Breast epithelium (tissue), 4 donors: ENCODE measurements around the gene ZNF146. TPM values are rescaled to one million over a fixed set of nuclear protein-coding genes. Genes with fewer than 3 reads are reported as not detected.
"Not testable (repeated sequence)": the region's sequence is repeated elsewhere in the genome, so short reads cannot be mapped to it uniquely, and the experiment has no call there.

ENCODE experiments used
- DNase-seq, 2 donors: peaks; one replicate each; pipeline ENCODE4 v3.0.0-alpha.2; 2019; ENCODE audit warnings: low spot score in 2 of 2
- H3K27ac ChIP-seq, 2 donors: fragments of 200-600 bp; sonication (generic) in 1 of 2; one replicate each; pipeline ENCODE4 v1.5.1; 2016 to 2019; ENCODE audit warnings: mild to moderate bottlenecking in 1 of 2
- H3K27me3 ChIP-seq, 2 donors: fragments of 200-600 bp; sonication (generic) in 1 of 2; one replicate each; pipeline versions ENCODE4 v1.5.1 to v1.6.0; 2017 to 2019; ENCODE audit warnings: control low read depth in 1 of 2, mild to moderate bottlenecking in 1 of 2
- H3K36me3 ChIP-seq: fragments of 200-600 bp; one replicate; pipeline ENCODE4 v1.5.1; 2019
- H3K4me1 ChIP-seq, 2 donors: fragments of 200-600 bp; sonication (generic); one replicate each; pipeline ENCODE4 v1.5.1; 2016 to 2019; ENCODE audit warnings: control low read depth in 1 of 2
- H3K4me3 ChIP-seq, 3 donors: fragments of 200-600 bp; sonication (generic); 1 replicate in 2 of 3; 2 replicates in 1 of 3; pipeline ENCODE4 v1.5.1; 2016 to 2019; ENCODE audit warnings: mild to moderate bottlenecking in 3 of 3, moderate library complexity in 2 of 3
- H3K9me3 ChIP-seq, 2 donors: fragments of 200-600 bp; sonication (generic) in 1 of 2; one replicate each; pipeline ENCODE4 v1.5.1; 2016 to 2019; ENCODE audit warnings: control low read depth in 1 of 2
- CTCF ChIP-seq, 3 donors: fragments of 450-650 bp; IDR thresholded peaks; one replicate each; pipeline ENCODE4 v1.5.1; 2016 to 2017; ENCODE audit warnings: antibody characterized with exemption in 3 of 3, mild to moderate bottlenecking in 3 of 3, moderate library complexity in 3 of 3
- POLR2A ChIP-seq: fragments of 450-650 bp; IDR thresholded peaks from one replicate; pipeline ENCODE4 v1.6.1; 2016; ENCODE audit warnings: antibody characterized with exemption, mild to moderate bottlenecking, moderate library complexity
- POLR2AphosphoS5 ChIP-seq, 3 donors: sonication (generic); formaldehyde crosslinking; IDR thresholded peaks; one replicate each; pipeline ENCODE4 v1.6.1; 2017; ENCODE audit warnings: antibody characterized with exemption in 3 of 3
- intact Hi-C: fragments of 100-400 bp; cut with DNase I; formaldehyde crosslinking; loops from one replicate; pipeline ENCODE4 v1.15.1; 2023; ENCODE audit warnings: low total_unique reads
- total RNA-seq, 3 donors: library from RNA; depleted of rRNA; stranded (reverse); fragments of >200 nt; gene quantifications; one replicate each; pipeline ENCODE4 v1.1.0, GENCODE V29; 2016

Gene ZNF146
- total RNA-seq, result 100 to 1,000 TPM in 1 of 3 donors, 10 to 100 TPM in 2; 55.5 to 109 (median 78.7) TPM

- peak; percentile 95 to 97 for DNase-seq
- TF ChIP-seq CTCF (IDR thresholded peaks at IDR 0.05) (peak; percentile 5 to 59 (median 45)), POLR2A (peak; percentile 91), POLR2AphosphoS5 (IDR thresholded peaks at IDR 0.05) (peak; percentile 72 to 97 (median 82))
- Histone ChIP-seq H3K9me3 (no peaks in the 10 kb centered on the region), H3K27ac (peak within 1 kb of the TSS; percentile 96 to 97), H3K36me3 (no peaks in the 10 kb centered on the region), H3K4me3 (peak within 1 kb of the TSS; percentile 68 to 95 (median 70)), H3K27me3 (no peaks in the 10 kb centered on the region), H3K4me1 (peaks cover 0 to 5% of the 10 kb centered on the region in 2 donors)
- intact Hi-C loops, result loop anchor here (5.0 kb wide), 1 partner anchor 1123 kb away; no protein-coding TSS in a partner anchor
Measured at GRCh38 chr19:36214386-36215275, at the start of gene ZNF146, which contains the start of gene ZNF565. Gene ZNF146 (plus strand): TSS chr19:36215106. CDS start chr19:36236441, 21,335 bp downstream. Gene ZNF565 (minus strand): TSS chr19:36214665. CDS start chr19:36201985, 12,680 bp downstream.

GRCh38 chr19:36169084-36169760, 45.7 kb upstream of the ZNF146 start:
- TF ChIP-seq POLR2AphosphoS5 (IDR thresholded peaks at IDR 0.05) (no peak), POLR2A (no peak), CTCF (IDR thresholded peaks at IDR 0.05) (no peak)
- Histone ChIP-seq H3K27me3 (no peaks in the 10 kb centered on the region), H3K36me3 (no peaks in the 10 kb centered on the region), H3K27ac (peak overlapping the region; percentile 32 to 42), H3K4me1 (no peaks in the 10 kb centered on the region), H3K9me3 (no peaks in the 10 kb centered on the region), H3K4me3 (no peak overlapping the region)
- intact Hi-C loops, result no loop called here
- no peak for DNase-seq

GRCh38 chr19:36172852-36173251, 42.1 kb upstream of the ZNF146 start:
- no peaks in the 10 kb centered on the region for H3K27me3 ChIP-seq
- TF ChIP-seq POLR2AphosphoS5 (IDR thresholded peaks at IDR 0.05), result no peak
- H3K27ac ChIP-seq, result no peak overlapping the region
- no peaks in the 10 kb centered on the region for H3K9me3 ChIP-seq
- H3K4me1 ChIP-seq, result no peaks in the 10 kb centered on the region
- no peak for DNase-seq
- H3K4me3 ChIP-seq, result no peak overlapping the region
- H3K36me3 ChIP-seq, result no peaks in the 10 kb centered on the region
- intact Hi-C loops, result loop anchor here (10.0 kb wide), 1 partner anchor 48 kb away; no protein-coding TSS in a partner anchor

GRCh38 chr19:36173846-36174245, 41.1 kb upstream of the ZNF146 start:
- not testable (repeated sequence) for DNase-seq, H3K36me3 ChIP-seq, H3K4me3 ChIP-seq, H3K27ac ChIP-seq, H3K4me1 ChIP-seq, H3K27me3 ChIP-seq, H3K9me3 ChIP-seq
- intact Hi-C loops, result loop anchor here (10.0 kb wide), 1 partner anchor 49 kb away; no protein-coding TSS in a partner anchor

- H3K36me3 ChIP-seq, H3K27ac ChIP-seq, H3K27me3 ChIP-seq, H3K4me1 ChIP-seq, H3K4me3 ChIP-seq, DNase-seq, H3K9me3 ChIP-seq: not testable (repeated sequence)
- intact Hi-C loops, result loop anchor here (10.0 kb wide), 1 partner anchor 54 kb away; no protein-coding TSS in a partner anchor
Measured at GRCh38 chr19:36179077-36179476, 35.8 kb upstream of the ZNF146 start.

- H3K27ac ChIP-seq, result no peak overlapping the region
- intact Hi-C loops, result no loop called here
Measured at GRCh38 chr19:36182612-36183244, 32.2 kb upstream of the ZNF146 start.

More at GRCh38 chr19:36182612-36183244, 32.2 kb upstream of the ZNF146 start:
- no peaks in the 10 kb centered on the region for H3K9me3 ChIP-seq
- no peaks in the 10 kb centered on the region for H3K4me1 ChIP-seq
- no peaks in the 10 kb centered on the region for H3K27me3 ChIP-seq
- TF ChIP-seq CTCF (IDR thresholded peaks at IDR 0.05) (no peak), POLR2AphosphoS5 (IDR thresholded peaks at IDR 0.05) (no peak), POLR2A (no peak)
- no peak overlapping the region for H3K4me3 ChIP-seq
- no peaks in the 10 kb centered on the region for H3K36me3 ChIP-seq
- no peak for DNase-seq
